CD14-positive monocyte (primary cell): ENCODE results near the gene EEFSEC. TPM values are rescaled to one million over a fixed set of nuclear protein-coding genes. Genes with fewer than 3 reads are reported as not detected.
A peak's percentile ranks its signal among the peaks of the same experiment; 100 is the strongest.

ENCODE experiments used
- DNase-seq, 3 donors: peaks; one replicate each; pipeline ENCODE4 v3.0.0-alpha.2; 2011 to 2022
- H2AFZ ChIP-seq: 2 replicates; pipeline ENCODE4 v1.6.0; 2012; ENCODE audit warnings: mild to moderate bottlenecking, low read depth, low read length, inconsistent platforms; ENCODE audit not compliant: insufficient read depth, poor library complexity, severe bottlenecking
- H3K27ac ChIP-seq, 2 donors: 1 replicate in 1 of 2; 2 replicates in 1 of 2; pipeline ENCODE4 v1.5.1; 2012 to 2013; ENCODE audit warnings: low read length in 2 of 2, control low read depth in 1 of 2, inconsistent platforms in 1 of 2, low read depth in 1 of 2, mild to moderate bottlenecking in 1 of 2
- H3K27me3 ChIP-seq, 2 donors: one replicate each; pipeline versions ENCODE4 v1.6.0 to v1.6.1; 2011 to 2013; ENCODE audit warnings: low read length in 2 of 2; ENCODE audit not compliant: control insufficient read depth in 2 of 2, insufficient read depth in 2 of 2
- H3K36me3 ChIP-seq, 2 donors: replicated peaks in 1 of 2; 1 replicate in 1 of 2; 2 replicates in 1 of 2; pipeline versions ENCODE4 v1.5.1 to v1.6.1; 2012 to 2013; ENCODE audit warnings: low read length in 2 of 2, control low read depth in 1 of 2, inconsistent platforms in 1 of 2, mild to moderate bottlenecking in 1 of 2; ENCODE audit not compliant: insufficient read depth in 2 of 2, control insufficient read depth in 1 of 2
- H3K4me1 ChIP-seq, 2 donors: 1 replicate in 1 of 2; 2 replicates in 1 of 2; pipeline versions ENCODE4 v1.5.1 to v1.6.1; 2012 to 2013; ENCODE audit warnings: low read length in 2 of 2, control low read depth in 1 of 2, inconsistent platforms in 1 of 2, mild to moderate bottlenecking in 1 of 2, moderate library complexity in 1 of 2; ENCODE audit not compliant: insufficient read depth in 2 of 2, control insufficient read depth in 1 of 2
- H3K4me2 ChIP-seq: replicated peaks from 2 replicates; pipeline ENCODE3; 2012; ENCODE audit warnings: low read length, moderate library complexity, mild to moderate bottlenecking; ENCODE audit not compliant: poor library complexity, severe bottlenecking; ENCODE audit errors: extremely low read depth
- H3K4me3 ChIP-seq, 3 experiments: fragments of 200-600 bp in 1 of 3; sonication (generic) in 1 of 3; replicated peaks in 1 of 3; 1 replicate in 2 of 3; 2 replicates in 1 of 3; pipeline ENCODE4 v1.5.1; 2011 to 2013; ENCODE audit warnings: low read length in 3 of 3, mild to moderate bottlenecking in 3 of 3, control low read depth in 2 of 3, low read depth in 2 of 3, inconsistent platforms in 1 of 3, moderate library complexity in 1 of 3
- H3K79me2 ChIP-seq: 2 replicates; pipeline ENCODE4 v1.6.0; 2012; ENCODE audit warnings: mild to moderate bottlenecking, control low read depth, inconsistent platforms, low read length, moderate library complexity; ENCODE audit not compliant: insufficient read depth
- H3K9ac ChIP-seq: 2 replicates; pipeline ENCODE4 v1.6.0; 2017; ENCODE audit warnings: low read length, mild to moderate bottlenecking; ENCODE audit not compliant: insufficient read depth, poor library complexity, severe bottlenecking
- H3K9me3 ChIP-seq, 2 donors: replicated peaks in 1 of 2; 1 replicate in 1 of 2; 2 replicates in 1 of 2; pipeline versions ENCODE4 v1.5.1 to v1.6.1; 2012 to 2013; ENCODE audit warnings: low read length in 2 of 2, control low read depth in 1 of 2; ENCODE audit not compliant: control insufficient read depth in 1 of 2, insufficient read depth in 1 of 2
- H4K20me1 ChIP-seq: 2 replicates; pipeline ENCODE4 v1.6.0; 2012; ENCODE audit warnings: mild to moderate bottlenecking, low read length, control low read depth, moderate library complexity; ENCODE audit not compliant: insufficient read depth
- H3K27ac Mint-ChIP-seq, 7 donors: one replicate each; pipeline ENCODE4 v1.8.0; 2020; ENCODE audit warnings: mild to moderate bottlenecking in 7 of 7, mixed read lengths in 7 of 7, moderate library complexity in 6 of 7, inconsistent platforms in 2 of 7
- H3K27me3 Mint-ChIP-seq, 3 donors: one replicate each; pipeline ENCODE4 v1.8.0; 2021 to 2022; ENCODE audit warnings: low read depth in 3 of 3, mild to moderate bottlenecking in 3 of 3, mixed read lengths in 3 of 3, moderate library complexity in 3 of 3, inconsistent platforms in 1 of 3
- H3K36me3 Mint-ChIP-seq, 2 donors: one replicate each; pipeline ENCODE4 v1.8.0; 2020; ENCODE audit warnings: mixed read lengths in 2 of 2, inconsistent platforms in 1 of 2, mild to moderate bottlenecking in 1 of 2
- H3K4me1 Mint-ChIP-seq: one replicate; pipeline ENCODE4 v1.8.0; 2020; ENCODE audit warnings: mild to moderate bottlenecking, mixed read lengths
- H3K4me3 Mint-ChIP-seq, 2 donors: one replicate each; pipeline ENCODE4 v1.8.0; 2020; ENCODE audit warnings: mild to moderate bottlenecking in 2 of 2, mixed read lengths in 2 of 2, moderate library complexity in 1 of 2
- H3K9me3 Mint-ChIP-seq, 7 donors: one replicate each; pipeline ENCODE4 v1.8.0; 2020 to 2022; ENCODE audit warnings: mixed read lengths in 7 of 7, mild to moderate bottlenecking in 6 of 7, moderate library complexity in 6 of 7, inconsistent platforms in 2 of 7
- WGBS: methylation state at CpG from one replicate; pipeline ENCODE4 v1.1.5; 2013; ENCODE audit warnings: missing lambda C conversion rate; ENCODE audit not compliant: insufficient coverage; 5-methylcytosine and 5-hydroxymethylcytosine counted together
- intact Hi-C, 2 donors: fragments of 100-400 bp; cut with micrococcal nuclease; formaldehyde crosslinking; loops; one replicate each; pipeline versions ENCODE4 v1.15.0 to v1.15.1; 2023
- polyA plus RNA-seq, 3 donors: library from polyadenylated mRNA; depleted of rRNA in 1 of 3; unstranded in 2 of 3; stranded (reverse) in 1 of 3; fragments of 300-500 nt in 2 of 3; fragments of >200 nt in 1 of 3; fragmentation: Illumina TruSeq in 2 of 3; gene quantifications; 1 replicate in 2 of 3; 2 replicates in 1 of 3; pipeline ENCODE4 v1.2.3, GENCODE V29; 2012 to 2021
- TF ChIP-seq, protein P1 (sequence below): fragments of 200-600 bp; IDR thresholded peaks from one replicate; pipeline ENCODE4 v1.8.0; 2022; ENCODE audit warnings: antibody characterized with exemption, mild to moderate bottlenecking

The EEFSEC gene
- polyA plus RNA-seq, 3 donors: 13.3 to 14.9 (median 14.9) TPM

- Mint-ChIP-seq H3K4me1 (peaks cover 5% of the 10 kb centered on the region), H3K4me3 (no peak overlapping the region), H3K9me3 (no peaks in the 10 kb centered on the region), H3K27me3 (no peaks in the 10 kb centered on the region), H3K36me3 (peaks cover 21 to 37% of the 10 kb centered on the region in 2 donors), H3K27ac (peak overlapping the region in 1 of 7 donors; percentile 42)
- H3K9ac ChIP-seq: no peak overlapping the region
- DNase-seq: no peak
- intact Hi-C loops: no loop called here
- TF ChIP-seq, protein P1, sequence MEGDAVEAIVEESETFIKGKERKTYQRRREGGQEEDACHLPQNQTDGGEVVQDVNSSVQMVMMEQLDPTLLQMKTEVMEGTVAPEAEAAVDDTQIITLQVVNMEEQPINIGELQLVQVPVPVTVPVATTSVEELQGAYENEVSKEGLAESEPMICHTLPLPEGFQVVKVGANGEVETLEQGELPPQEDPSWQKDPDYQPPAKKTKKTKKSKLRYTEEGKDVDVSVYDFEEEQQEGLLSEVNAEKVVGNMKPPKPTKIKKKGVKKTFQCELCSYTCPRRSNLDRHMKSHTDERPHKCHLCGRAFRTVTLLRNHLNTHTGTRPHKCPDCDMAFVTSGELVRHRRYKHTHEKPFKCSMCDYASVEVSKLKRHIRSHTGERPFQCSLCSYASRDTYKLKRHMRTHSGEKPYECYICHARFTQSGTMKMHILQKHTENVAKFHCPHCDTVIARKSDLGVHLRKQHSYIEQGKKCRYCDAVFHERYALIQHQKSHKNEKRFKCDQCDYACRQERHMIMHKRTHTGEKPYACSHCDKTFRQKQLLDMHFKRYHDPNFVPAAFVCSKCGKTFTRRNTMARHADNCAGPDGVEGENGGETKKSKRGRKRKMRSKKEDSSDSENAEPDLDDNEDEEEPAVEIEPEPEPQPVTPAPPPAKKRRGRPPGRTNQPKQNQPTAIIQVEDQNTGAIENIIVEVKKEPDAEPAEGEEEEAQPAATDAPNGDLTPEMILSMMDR: no peak
- no peak overlapping the region for H3K4me2 ChIP-seq
- no peak overlapping the region for H2AFZ ChIP-seq
- H3K4me1 ChIP-seq: peaks cover 0 to 4% of the 10 kb centered on the region in 2 donors
- 90% methylated on average over 5 of the region's 12 CpGs for WGBS
- no peaks in the 10 kb centered on the region for H3K79me2 ChIP-seq
- no peak overlapping the region for H3K4me3 ChIP-seq
- H3K36me3 ChIP-seq: peaks cover 2 to 10% of the 10 kb centered on the region in 2 donors
- H3K27ac ChIP-seq: no peak overlapping the region
- no peaks in the 10 kb centered on the region for H4K20me1 ChIP-seq
- no peaks in the 10 kb centered on the region for H3K9me3 ChIP-seq
- H3K27me3 ChIP-seq: no peaks in the 10 kb centered on the region
These were observed 226.3 kb downstream of the EEFSEC start for GRCh38 chr3:128379367-128380160.

DNA sequence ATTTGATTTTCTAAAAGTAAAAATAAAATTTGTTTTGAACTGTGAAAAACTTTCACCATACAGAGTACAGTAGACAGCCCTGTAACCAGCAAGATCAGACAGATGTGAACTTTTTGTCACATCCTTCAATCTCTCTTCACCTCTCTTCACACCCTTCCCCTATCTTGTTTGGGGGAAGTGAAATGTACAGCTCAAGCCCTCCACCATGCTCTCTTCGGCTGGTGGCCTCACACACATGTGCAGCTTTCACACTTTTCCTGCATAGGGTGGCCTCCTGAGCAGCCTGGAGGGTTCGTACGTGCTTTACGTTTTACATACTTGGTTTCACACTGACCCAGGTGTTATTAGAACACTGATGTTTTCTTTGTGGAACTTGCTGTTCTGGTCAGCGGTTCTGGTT, 227.0 kb downstream of the EEFSEC start:
- H3K4me3 ChIP-seq: no peak overlapping the region
- WGBS: 80% methylated on average over 1 of the region's 5 CpGs
- no peaks in the 10 kb centered on the region for H3K79me2 ChIP-seq
- TF ChIP-seq, protein P1: no peak
- no peak overlapping the region for H3K27ac ChIP-seq
- H3K27me3 ChIP-seq: no peaks in the 10 kb centered on the region
- H3K9me3 ChIP-seq: no peaks in the 10 kb centered on the region
- peaks cover 0 to 1% (median 0%) of the 10 kb centered on the region in 3 donors for H3K27me3 Mint-ChIP-seq
- no peak overlapping the region for H3K4me2 ChIP-seq
- H2AFZ ChIP-seq: no peak overlapping the region
- intact Hi-C loops: no loop called here
- H3K36me3 Mint-ChIP-seq: peaks cover 21 to 36% of the 10 kb centered on the region in 2 donors
- H3K9ac ChIP-seq: no peak overlapping the region
- H3K9me3 Mint-ChIP-seq: no peaks in the 10 kb centered on the region
- peaks cover 2 to 10% of the 10 kb centered on the region in 2 donors for H3K36me3 ChIP-seq
- DNase-seq: no peak
- H3K4me3 Mint-ChIP-seq: no peak overlapping the region
- no peak overlapping the region for H3K27ac Mint-ChIP-seq
- H3K4me1 Mint-ChIP-seq: peaks cover 5% of the 10 kb centered on the region
- peaks cover 0 to 4% of the 10 kb centered on the region in 2 donors for H3K4me1 ChIP-seq
- no peaks in the 10 kb centered on the region for H4K20me1 ChIP-seq
